ENCODE measurements around the gene ZFYVE9.
"Not testable (repeated sequence)": the region's sequence is repeated elsewhere in the genome, so short reads cannot be mapped to it uniquely, and the experiment has no call there.

Gene ZFYVE9

DNA sequence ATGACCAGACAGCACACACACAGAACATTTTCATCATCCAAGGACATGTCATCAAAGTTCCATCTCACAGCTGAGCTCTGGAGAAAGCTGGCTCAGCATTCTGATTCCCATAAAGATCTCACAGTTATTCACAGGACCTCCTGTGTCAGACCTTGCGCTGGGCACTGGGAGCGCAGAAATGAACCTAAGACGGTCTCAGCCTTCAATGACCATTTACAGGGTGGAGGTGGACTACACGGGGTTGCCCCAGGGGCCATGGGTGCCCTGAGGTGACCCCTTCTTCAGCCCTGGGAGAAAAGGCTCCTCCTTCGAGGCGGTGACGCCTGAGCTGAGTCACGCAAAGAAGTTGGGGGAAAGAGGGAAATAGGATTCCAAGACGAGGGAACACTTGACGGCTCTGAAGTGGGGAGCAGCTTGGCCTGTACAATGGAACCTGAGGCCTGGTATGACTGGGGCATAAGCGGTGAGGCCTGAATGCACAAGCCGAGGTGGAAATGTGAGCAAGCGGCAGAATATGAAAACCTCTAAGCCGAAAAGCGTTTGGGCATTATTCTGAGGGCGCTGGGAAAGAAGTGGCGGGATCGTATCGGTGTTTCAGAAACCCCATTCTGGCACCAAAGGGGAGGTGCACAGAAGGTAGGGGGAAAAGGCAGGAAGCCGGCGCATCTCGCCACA lies 223.3 kb downstream of the ZFYVE9 start:
- 0 out of 2 replicates have a peak, but pooled peaks have one; percentile 7 for TF ChIP-seq MYC (IDR thresholded peaks at IDR 0.05; ENCODE audit: low read depth, low read length)
- TF ChIP-seq POLR2A (IDR thresholded peaks at IDR 0.05; ENCODE audit: extremely low read depth, insufficient read length): no peak
- TF ChIP-seq, protein P1, sequence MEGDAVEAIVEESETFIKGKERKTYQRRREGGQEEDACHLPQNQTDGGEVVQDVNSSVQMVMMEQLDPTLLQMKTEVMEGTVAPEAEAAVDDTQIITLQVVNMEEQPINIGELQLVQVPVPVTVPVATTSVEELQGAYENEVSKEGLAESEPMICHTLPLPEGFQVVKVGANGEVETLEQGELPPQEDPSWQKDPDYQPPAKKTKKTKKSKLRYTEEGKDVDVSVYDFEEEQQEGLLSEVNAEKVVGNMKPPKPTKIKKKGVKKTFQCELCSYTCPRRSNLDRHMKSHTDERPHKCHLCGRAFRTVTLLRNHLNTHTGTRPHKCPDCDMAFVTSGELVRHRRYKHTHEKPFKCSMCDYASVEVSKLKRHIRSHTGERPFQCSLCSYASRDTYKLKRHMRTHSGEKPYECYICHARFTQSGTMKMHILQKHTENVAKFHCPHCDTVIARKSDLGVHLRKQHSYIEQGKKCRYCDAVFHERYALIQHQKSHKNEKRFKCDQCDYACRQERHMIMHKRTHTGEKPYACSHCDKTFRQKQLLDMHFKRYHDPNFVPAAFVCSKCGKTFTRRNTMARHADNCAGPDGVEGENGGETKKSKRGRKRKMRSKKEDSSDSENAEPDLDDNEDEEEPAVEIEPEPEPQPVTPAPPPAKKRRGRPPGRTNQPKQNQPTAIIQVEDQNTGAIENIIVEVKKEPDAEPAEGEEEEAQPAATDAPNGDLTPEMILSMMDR (IDR thresholded peaks at IDR 0.05; ENCODE audit: low read depth, low read length): no peak
- peak; percentile 64 for DNase-seq (ENCODE audit: low read depth)

DNA sequence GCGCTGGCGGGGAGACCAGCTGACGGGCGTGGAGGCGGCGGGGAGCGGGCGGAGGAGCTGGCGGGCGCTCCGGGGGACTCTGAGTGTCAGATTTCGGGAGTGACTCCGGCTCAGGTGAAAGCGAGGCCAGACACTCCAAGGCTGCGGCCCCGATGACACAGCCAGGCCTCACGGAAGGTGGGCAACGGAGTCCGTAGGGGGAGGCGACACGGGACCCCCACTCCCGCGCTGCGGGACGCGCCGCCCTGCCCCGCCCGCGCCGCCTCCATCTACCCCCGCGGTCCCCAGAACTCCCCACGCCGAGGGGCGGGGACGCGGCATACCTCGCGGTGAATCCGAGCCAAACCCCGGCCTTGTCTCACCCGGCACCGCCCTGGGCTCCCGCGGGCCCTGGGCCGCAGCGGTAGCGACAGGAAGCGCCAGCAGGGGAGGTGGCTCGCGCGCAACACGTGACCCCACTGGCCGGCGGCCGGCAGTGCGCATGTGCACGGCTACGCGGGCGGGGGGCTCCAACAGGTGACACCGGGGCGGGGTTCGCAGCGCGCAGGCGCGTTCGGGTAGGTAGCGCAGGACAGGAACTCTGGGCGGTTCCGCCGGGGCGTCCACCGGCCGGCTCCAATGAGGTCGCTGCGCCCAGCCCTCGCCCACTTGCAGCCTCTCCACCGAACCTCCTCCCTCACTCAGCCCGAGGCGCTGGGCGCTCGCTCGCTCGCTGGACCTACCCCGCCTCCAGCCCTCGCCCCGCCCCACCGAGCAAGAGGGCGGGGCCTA lies 224.0 kb downstream of the ZFYVE9 start, which contains the start of gene CC2D1B:
Gene CC2D1B, minus strand, starts transcription at position 460 of the 771 bp plus-strand sequence. CDS start 1,585 bp downstream, outside the sequence.
- H3K4me3 ChIP-seq (ENCODE audit: low read depth, low read length): peak within 1 kb of the TSS; percentile 87
- TF ChIP-seq POLR2A (IDR thresholded peaks at IDR 0.05; ENCODE audit: extremely low read depth, insufficient read length) (peak; percentile 61), MYC (IDR thresholded peaks at IDR 0.05; ENCODE audit: low read depth, low read length) (peak; percentile 22; the same call in 1 of the 2 replicates)
- TF ChIP-seq, protein P2, sequence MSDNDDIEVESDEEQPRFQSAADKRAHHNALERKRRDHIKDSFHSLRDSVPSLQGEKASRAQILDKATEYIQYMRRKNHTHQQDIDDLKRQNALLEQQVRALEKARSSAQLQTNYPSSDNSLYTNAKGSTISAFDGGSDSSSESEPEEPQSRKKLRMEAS (IDR thresholded peaks at IDR 0.05; ENCODE audit: low read depth, low read length): peak; percentile 99
- TF ChIP-seq, protein P1 (IDR thresholded peaks at IDR 0.05; ENCODE audit: low read depth, low read length): no peak
- peak; percentile 98 for DNase-seq (ENCODE audit: low read depth)

More for the DNA sequence above, 223.3 kb downstream of the ZFYVE9 start:
- peak overlapping the region; percentile 87 for H3K4me3 ChIP-seq (ENCODE audit: low read depth, low read length)

DNA sequence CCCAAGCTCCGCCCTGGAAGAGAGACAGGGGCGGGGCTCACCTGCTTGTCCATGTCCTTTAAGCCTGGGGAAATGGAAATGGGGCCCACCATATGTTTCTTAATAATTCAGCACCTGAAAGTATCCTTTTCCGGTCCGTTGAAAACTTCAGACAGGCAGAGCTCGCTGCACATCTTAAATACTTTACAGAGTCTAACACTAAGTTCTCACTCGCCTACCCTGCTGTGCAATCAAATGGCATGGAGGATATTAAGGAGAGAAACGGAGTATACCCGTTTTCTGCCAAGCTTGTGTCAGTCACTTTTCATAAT lies 224.6 kb downstream of the ZFYVE9 start:
- TF ChIP-seq, protein P2 (IDR thresholded peaks at IDR 0.05; ENCODE audit: low read depth, low read length): no peak
- TF ChIP-seq, protein P1 (IDR thresholded peaks at IDR 0.05; ENCODE audit: low read depth, low read length): no peak
- TF ChIP-seq POLR2A (IDR thresholded peaks at IDR 0.05; ENCODE audit: extremely low read depth, insufficient read length) (no peak), MYC (IDR thresholded peaks at IDR 0.05; ENCODE audit: low read depth, low read length) (no peak)
- DNase-seq (ENCODE audit: low read depth): no peak
- H3K4me3 ChIP-seq (ENCODE audit: low read depth, low read length): peak overlapping the region; percentile 46

DNA sequence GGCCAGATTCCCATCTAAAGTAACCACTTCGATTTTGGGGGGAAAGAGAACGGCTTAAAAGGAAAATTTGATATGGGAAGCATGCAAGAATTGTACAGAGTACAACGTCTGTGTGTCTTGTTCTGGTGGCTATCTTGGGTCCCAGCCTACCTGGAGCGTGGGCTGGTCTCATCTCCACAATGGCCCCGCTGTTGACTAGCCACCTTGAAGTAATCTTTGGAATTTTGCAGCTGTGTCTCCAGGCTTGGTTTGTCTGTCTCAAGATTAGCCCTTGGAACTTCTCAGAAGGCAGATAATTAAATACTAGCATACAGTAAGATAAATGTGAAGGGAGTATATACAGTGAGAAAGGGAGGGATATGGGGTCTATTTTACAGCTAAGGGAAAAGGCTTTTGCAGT lies 225.4 kb downstream of the ZFYVE9 start:
- TF ChIP-seq, protein P1 (IDR thresholded peaks at IDR 0.05; ENCODE audit: low read depth, low read length): no peak
- no peak for TF ChIP-seq MYC (IDR thresholded peaks at IDR 0.05; ENCODE audit: low read depth, low read length)
- no peak for TF ChIP-seq POLR2A (IDR thresholded peaks at IDR 0.05; ENCODE audit: extremely low read depth, insufficient read length)
- TF ChIP-seq, protein P2 (IDR thresholded peaks at IDR 0.05; ENCODE audit: low read depth, low read length): no peak
- no peak overlapping the region for H3K4me3 ChIP-seq (ENCODE audit: low read depth, low read length)
- no peak for DNase-seq (ENCODE audit: low read depth)

DNA sequence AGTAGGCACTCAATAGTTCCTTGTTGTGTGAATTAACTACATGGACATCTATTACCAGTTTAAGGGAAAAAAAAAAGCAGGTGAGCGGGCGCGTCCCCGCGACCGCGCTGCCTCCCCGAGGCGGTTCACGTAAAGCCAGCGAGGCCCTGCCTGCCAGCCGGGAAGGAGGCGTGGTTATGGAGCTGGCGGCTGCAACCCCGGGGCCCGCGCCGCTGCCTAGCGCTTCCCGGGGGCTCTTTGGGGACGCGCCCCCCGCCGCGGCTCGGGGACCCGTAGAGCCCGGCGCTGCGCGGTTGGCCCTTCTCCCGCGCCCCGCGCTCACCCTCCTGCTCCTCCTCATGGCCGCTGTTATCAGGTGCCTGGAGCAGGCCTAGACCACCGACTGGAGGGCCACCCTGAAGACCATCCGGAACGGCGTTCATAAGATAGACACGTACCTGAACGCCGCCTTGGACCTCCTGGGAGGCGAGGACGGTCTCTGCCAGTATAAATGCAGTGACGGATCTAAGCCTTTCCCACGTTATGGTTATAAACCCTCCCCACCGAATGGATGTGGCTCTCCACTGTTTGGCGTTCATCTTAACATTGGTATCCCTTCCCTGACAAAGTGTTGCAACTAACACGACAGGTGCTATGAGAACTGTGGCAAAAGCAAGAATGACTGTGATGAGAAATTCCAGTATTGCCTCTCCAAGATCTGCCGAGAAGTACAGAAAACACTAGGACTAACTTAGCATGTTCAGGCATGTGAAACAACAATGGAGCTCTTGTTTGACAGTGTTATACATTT lies 226.7 kb downstream of the ZFYVE9 start:
- peak; percentile 71 for DNase-seq (ENCODE audit: low read depth)
- H3K4me3 ChIP-seq (ENCODE audit: low read depth, low read length): peak overlapping the region; percentile 46
- TF ChIP-seq, protein P1 (IDR thresholded peaks at IDR 0.05; ENCODE audit: low read depth, low read length): no peak
- TF ChIP-seq POLR2A (IDR thresholded peaks at IDR 0.05; ENCODE audit: extremely low read depth, insufficient read length) (no peak), MYC (IDR thresholded peaks at IDR 0.05; ENCODE audit: low read depth, low read length) (no peak)
- TF ChIP-seq, protein P2 (IDR thresholded peaks at IDR 0.05; ENCODE audit: low read depth, low read length): no peak

DNA sequence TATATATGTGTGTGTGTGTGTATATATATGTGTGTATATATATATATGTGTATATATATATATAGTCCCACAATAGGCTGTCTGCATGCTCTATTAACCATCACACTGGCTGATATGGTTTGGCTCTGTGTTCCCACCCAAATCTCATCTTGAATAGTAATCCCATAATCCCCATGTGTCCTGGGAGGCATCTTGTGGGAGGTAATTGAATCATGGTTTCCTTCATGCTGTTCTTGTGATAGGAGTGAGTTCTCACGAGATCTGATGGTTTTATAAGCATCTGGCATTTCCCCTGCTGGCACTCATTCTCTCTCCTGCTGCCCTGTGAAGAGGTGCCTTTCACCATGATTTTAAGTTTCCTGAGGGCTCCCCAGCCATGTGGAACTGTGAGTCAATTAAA lies 228.0 kb downstream of the ZFYVE9 start:
- DNase-seq (ENCODE audit: low read depth); H3K4me3 ChIP-seq (ENCODE audit: low read depth, low read length): not testable (repeated sequence)

Measured in NB4 (cell line).